Stimulated activated CD4-positive, alpha-beta T cell treated with anti-CD3 and anti-CD28 coated beads, TNF-alpha, amount 100 ng/mL, for 24 hours (primary cell): Measurements from ENCODE around the gene SPIN1.

Experiments
- DNase-seq, 3 experiments: peaks; one replicate each; pipeline ENCODE4 v3.0.0-alpha.2; 2020; ENCODE audit warnings: low read depth in 3 of 3

The SPIN1 gene

DNA sequence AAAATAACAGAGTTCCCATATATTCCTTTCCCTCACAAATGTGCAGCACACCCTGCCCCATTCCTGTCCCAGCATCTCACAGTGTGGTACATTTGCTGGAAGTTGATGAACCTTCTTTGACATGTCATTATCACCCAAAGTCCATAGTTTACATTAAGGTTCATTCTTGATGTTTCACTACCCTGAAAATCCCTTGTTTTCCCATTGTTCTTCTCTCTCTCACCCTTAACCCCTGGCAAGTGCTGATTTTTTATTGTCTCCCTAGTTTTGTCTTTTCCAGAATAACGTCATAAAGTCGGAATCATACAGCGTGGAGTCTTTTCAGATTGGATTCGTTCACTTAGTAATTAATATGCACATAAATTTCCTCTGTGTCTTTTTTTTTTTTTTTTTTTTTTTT, 48.1 kb downstream of the SPIN1 start:
- no peak for DNase-seq

- DNase-seq: no peak
These were observed 49.2 kb downstream of the SPIN1 start for GRCh38 chr9:88437210-88438146.

DNA sequence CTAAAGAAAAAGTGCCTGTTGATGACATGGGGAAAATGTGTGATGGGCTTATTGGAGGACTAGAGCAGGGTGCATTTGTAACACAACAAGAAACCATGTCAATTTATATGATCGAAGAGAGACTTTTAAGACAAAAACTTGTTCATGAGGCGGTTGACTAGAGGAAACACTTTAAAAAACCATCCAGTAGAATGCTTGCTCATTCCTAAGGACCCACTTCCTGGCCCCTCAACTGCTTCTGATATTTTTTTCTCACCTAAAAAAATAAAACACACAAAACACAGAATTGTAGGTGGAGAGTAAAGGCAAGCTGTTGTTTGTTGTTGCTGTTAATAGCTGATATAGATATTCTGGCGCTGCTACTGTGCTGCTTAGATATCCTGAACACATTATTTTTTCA, 50.6 kb downstream of the SPIN1 start:
- DNase-seq: no peak

- no peak for DNase-seq
These were observed 53.2 kb downstream of the SPIN1 start for GRCh38 chr9:88441301-88442007.

GRCh38 chr9:88443480-88444113, 55.4 kb downstream of the SPIN1 start:
- no peak for DNase-seq

DNA sequence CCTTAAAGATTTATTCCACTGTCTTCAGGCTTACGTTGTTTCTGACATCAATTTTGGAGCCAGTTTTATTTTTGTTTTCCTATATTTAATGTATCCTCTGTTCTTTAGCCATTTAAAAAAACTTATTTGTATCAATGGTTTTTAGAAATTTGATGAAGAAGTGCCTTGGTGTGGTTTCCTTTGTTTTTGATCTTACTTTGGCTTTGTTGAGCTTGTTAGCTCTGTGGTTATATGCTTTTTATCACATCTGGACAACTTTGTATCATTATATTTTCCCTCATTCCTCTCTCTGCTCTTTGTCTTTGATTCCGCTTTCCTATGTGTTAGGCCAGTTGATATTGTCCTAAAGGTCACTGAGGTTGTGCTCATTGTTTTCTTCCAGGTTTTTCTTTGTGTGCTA, 58.5 kb downstream of the SPIN1 start:
- no peak for DNase-seq

DNA sequence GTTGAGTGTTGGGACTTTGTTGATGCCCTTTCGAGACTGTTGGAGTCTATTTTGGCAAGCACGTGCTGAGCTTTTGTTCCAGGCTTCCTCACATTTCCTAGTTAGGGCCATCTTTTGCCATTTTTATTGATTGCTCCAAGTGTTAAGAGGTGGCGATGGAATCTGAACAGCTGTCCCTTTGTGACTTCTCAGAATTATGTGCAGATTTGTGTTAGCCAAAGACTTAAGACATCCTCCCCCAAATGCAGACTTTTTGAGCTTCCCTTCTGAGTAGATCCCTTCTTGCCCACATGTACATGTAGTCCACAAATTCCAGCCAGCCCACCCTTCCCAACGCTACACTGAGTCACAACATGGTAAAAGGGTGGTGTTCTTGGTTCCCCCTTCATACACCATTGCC, 59.2 kb downstream of the SPIN1 start:
- DNase-seq: no peak

GRCh38 chr9:88451160-88451559, 62.9 kb downstream of the SPIN1 start:
- DNase-seq: no peak

- DNase-seq: no peak
These were observed 70.6 kb downstream of the SPIN1 start for GRCh38 chr9:88458716-88459465.

GRCh38 chr9:88460587-88461332, 72.5 kb downstream of the SPIN1 start:
- peak in 1 of 3 experiments; percentile 9 for DNase-seq

- no peak for DNase-seq
These were observed 73.9 kb downstream of the SPIN1 start for GRCh38 chr9:88462191-88462590.

GRCh38 chr9:88464851-88465250, 76.6 kb downstream of the SPIN1 start:
- DNase-seq: no peak

GRCh38 chr9:88468226-88468625, 80.0 kb downstream of the SPIN1 start:
- no peak for DNase-seq

DNA sequence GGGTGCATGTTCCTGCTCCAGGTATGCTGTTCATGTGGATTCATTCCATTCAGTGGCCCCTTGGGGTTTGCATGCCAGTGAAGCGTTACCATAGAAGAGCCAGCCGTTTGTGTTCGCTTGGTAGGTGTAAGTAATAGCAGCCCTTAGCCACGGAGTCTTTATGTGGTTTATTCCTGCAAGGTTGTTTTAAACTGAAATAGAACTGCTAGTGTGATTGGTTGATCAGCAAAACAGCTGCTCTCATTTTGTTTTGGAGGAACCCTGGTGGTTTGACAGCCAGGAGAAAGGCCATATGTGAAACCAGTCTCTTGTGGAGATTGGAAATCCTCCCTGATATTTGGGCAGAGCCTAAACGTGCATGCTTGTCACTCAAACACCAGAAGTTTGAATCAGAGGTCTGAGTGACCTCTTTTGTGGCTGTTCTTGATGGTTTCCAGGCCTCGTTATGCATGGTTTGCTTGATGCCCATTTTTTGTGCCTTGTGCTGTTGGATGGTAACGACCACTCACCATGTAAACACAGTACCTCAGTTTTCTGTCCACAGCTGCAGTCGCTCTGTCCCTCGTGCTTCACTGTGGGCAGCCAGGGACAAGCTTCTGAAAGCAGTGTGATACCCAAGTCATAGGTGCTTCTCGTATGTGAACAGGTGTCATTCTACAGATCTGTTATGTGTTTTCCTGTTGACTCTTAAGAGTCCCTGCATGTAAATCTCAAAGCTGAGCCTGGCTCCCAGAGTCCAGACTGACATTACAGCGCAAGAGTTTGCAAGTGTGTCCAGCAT, 88.4 kb downstream of the SPIN1 start:
- no peak for DNase-seq

DNA sequence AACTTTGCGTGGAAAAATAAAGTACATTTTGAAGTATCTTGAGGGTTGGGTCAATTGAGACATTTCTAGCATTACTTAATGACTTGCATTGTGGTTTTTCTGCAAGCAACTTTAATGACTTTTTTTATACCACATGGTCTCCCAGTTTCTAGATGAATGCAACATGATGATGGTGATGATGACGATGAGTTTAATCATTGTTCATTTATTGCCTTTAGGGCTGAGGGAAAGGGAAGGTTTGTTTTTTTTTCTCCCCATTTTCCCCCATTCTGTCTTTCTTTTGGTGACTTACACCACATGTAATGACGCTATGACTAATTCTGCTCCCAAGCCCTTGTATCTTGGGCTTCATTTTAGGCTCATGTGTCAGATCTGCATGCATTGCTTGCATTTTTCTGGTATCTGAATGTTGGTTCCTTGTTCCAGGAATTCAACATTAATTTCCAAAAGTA, 89.1 kb downstream of the SPIN1 start:
- no peak for DNase-seq

DNA sequence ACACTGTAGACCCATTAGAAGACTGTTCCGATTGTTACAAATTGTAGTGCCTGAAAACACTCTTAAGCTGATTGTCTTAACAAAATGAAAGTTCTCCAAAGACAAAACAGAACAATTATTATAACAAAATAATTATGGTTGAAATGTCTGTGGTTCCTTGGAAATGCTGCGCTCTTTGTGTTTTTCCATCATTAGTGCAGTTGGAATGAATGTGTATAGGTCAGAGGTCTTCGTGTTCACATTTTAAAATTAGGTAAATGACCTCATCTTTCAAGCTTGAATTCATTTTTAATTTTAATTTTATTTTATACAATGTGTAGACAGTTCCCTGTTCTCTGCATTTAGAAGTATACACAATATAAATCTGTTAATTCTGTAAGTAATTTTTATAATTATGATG, 90.0 kb downstream of the SPIN1 start:
- DNase-seq: no peak

DNA sequence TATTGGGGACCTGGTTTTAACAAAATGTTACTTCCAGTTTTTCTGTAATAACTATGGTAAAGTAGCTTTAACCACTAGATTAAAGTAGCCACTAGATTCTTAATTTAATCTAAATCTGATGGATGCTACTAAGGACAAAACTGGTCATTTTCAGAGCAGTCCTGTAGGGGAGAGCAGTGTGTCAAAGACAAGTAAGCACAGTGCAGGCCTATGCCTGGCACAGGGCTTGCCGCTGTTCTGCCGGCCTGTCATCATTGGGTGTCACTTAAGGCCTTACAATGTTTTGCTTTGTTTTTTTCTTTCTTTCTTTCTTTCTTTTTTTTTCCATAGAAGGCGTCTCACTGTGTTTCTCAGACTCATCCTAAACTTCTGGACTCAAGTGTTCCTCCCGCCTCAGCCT, 93.7 kb downstream of the SPIN1 start:
- DNase-seq: no peak

DNA sequence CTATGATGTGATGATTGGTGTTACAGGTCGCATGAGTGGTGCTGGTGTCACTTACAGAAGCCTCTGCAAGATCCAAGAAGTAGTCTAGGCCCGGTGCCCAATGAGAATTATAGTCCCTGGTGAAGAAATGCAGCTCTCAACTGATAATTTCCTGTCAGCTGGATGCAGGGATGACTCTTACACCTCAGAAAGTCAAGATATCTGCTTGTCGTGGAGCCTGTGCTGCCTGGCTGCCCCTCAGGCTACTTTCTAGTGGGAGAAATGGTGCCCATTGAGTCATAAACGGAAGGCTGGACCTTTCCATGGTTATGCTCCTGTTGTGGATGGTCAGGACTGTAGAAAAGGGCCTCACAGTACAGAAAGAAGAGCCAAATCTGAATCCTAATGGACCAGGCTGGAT, 99.9 kb downstream of the SPIN1 start:
- no peak for DNase-seq

DNA sequence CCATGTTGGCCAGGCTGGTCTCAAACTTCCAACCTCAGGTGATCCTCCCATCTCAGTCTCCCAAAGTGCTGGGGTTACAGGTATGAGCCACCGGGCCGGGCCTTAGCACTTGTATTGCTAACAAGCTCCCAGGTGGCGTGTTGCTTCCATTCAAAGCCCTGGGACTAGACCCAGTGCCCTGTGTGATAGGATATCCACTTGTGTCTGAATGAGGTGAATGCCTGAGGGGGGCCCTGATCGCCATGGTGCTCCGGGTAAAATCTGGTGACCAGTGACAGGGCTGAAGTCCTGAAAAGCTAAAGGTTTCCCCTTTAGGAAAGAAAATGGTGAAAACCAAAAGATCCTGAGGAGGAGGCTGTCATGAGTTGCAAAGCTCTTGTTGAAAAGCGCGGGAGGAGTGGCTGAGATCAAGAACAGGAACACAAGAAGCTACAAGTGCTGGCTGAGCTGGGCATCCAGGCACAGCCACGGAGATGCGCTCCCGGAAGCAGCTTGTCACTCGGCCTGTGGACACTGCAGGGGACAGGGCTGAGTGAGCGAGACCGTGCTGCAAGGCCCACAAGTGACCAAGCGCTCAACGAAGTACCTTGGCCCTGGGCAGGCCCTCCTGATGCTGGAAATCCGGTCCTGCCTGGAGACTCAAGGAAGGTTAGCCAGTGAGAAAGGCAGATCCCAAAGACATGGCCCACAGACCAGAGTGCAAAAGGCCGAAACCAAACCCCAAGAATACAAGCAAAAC, 106.9 kb downstream of the SPIN1 start:
- DNase-seq: no peak

GRCh38 chr9:88497224-88497623, 109.0 kb downstream of the SPIN1 start:
- no peak for DNase-seq
